Erythroblast (primary cell): ENCODE data around the gene WDR82.

ENCODE experiments used
- GATA1 ChIP-seq: IDR thresholded peaks from 2 replicates; pipeline ENCODE4 v1.6.1; 2011; ENCODE audit warnings: low read depth, mild to moderate bottlenecking, control low read depth, low read length, moderate library complexity
- POLR2A ChIP-seq: IDR thresholded peaks from 2 replicates; pipeline ENCODE4 v1.6.1; 2011; ENCODE audit warnings: mild to moderate bottlenecking, low read length

DNA sequence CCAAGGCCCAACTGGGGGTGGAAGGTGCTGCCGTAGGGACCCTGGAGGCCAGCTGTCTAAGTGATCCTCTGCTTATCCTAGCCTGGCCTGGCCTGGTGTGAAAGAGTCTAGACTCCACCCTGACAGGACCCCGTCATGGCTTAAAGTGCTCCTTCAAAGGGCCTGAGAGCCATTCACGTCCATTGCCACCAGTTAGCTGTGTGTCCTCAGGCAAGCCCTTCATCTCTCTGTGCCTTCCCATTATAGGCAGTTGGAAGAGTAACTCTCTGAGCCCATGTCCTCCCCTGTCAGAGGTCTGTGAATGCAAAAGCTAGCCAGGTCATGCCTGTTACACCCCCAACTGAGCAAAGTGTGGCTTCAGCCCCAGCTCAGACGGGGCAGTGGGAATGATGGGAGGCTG, 28.5 kb upstream of the WDR82 start:
- TF ChIP-seq POLR2A (no peak), GATA1 (no peak)
